ENCODE measurements around the gene ZNF831.

GRCh38 chr20:59273739-59274357, 110.2 kb downstream of the ZNF831 start:
- TF ChIP-seq SIN3A (IDR thresholded peaks at IDR 0.05; ENCODE audit: borderline replicate concordance, low read depth, low read length) = no peak
- TF ChIP-seq RAD21 (IDR thresholded peaks at IDR 0.05; ENCODE audit: low read length) = no peak
- no peak for TF ChIP-seq CTCF (IDR thresholded peaks at IDR 0.05)
- no peak for TF ChIP-seq MEF2A (IDR thresholded peaks at IDR 0.05; ENCODE audit: borderline replicate concordance, low read depth)
- TF ChIP-seq TAF1 (IDR thresholded peaks at IDR 0.05; ENCODE audit: borderline replicate concordance, low read depth, low read length) = no peak
- TF ChIP-seq GABPA (IDR thresholded peaks at IDR 0.05; ENCODE audit: low read depth) = no peak
- no peak for TF ChIP-seq FOSL2 (IDR thresholded peaks at IDR 0.05; ENCODE audit: borderline replicate concordance, low read depth)
- TF ChIP-seq YY1 (IDR thresholded peaks at IDR 0.05; ENCODE audit: low read depth) = no peak
- no peak for TF ChIP-seq MAX (IDR thresholded peaks at IDR 0.05; ENCODE audit: low read depth)
- TF ChIP-seq USF2 (IDR thresholded peaks at IDR 0.05; ENCODE audit: borderline replicate concordance, low read depth, low read length) = no peak
- TF ChIP-seq ZBTB33 (IDR thresholded peaks at IDR 0.05; ENCODE audit: borderline replicate concordance, low read depth) = no peak
- no peak for TF ChIP-seq NRF1 (IDR thresholded peaks at IDR 0.05; ENCODE audit: low read depth, low read length)
